DOHH2 (cell line): ENCODE data around the gene HOXA13.

ENCODE experiments used
- H3F3A ChIP-seq: fragments of 200-600 bp; sonication (generic), shearing (Covaris generic); 2 replicates; pipeline ENCODE4 v1.6.0; 2016; ENCODE audit warnings: antibody characterized with exemption, mild to moderate bottlenecking; ENCODE audit not compliant: control insufficient read depth, insufficient read depth
- H3K27ac ChIP-seq: fragments of 200-600 bp; sonication (generic); 2 replicates; pipeline ENCODE4 v1.5.1; 2014; ENCODE audit warnings: low read depth, mild to moderate bottlenecking, low read length, moderate library complexity
- H3K27me3 ChIP-seq: fragments of 200-600 bp; sonication (generic); 2 replicates; pipeline ENCODE4 v1.6.1; 2014; ENCODE audit warnings: mild to moderate bottlenecking, low read length, mixed read lengths; ENCODE audit not compliant: control insufficient read depth
- H3K36me3 ChIP-seq: fragments of 200-600 bp; sonication (generic); 2 replicates; pipeline ENCODE4 v1.6.1; 2014; ENCODE audit warnings: mild to moderate bottlenecking, low read length, moderate library complexity, mixed read lengths; ENCODE audit not compliant: control insufficient read depth
- H3K4me1 ChIP-seq: fragments of 200-600 bp; sonication (generic); 2 replicates; pipeline ENCODE4 v1.6.1; 2014; ENCODE audit warnings: mild to moderate bottlenecking, low read length, mixed read lengths; ENCODE audit not compliant: control insufficient read depth
- H3K4me2 ChIP-seq: fragments of 200-600 bp; sonication (generic); 2 replicates; pipeline ENCODE4 v1.6.0; 2014; ENCODE audit warnings: mild to moderate bottlenecking, low read length, moderate library complexity
- H3K4me3 ChIP-seq: fragments of 200-600 bp; sonication (generic); 2 replicates; pipeline ENCODE4 v1.5.1; 2014; ENCODE audit warnings: mild to moderate bottlenecking, low read length, mixed read lengths
- H3K79me2 ChIP-seq: fragments of 200-600 bp; sonication (generic); 2 replicates; pipeline ENCODE4 v1.6.1; 2014; ENCODE audit warnings: mild to moderate bottlenecking, low read length, mixed read lengths; ENCODE audit not compliant: control insufficient read depth
- H3K9me2 ChIP-seq: fragments of 200-600 bp; sonication (generic); replicated peaks from 2 replicates; pipeline ENCODE4 v1.6.1; 2014; ENCODE audit warnings: mild to moderate bottlenecking, low read length, mixed read lengths; ENCODE audit not compliant: control insufficient read depth
- H3K9me3 ChIP-seq: fragments of 200-600 bp; sonication (generic); 2 replicates; pipeline ENCODE4 v1.6.1; 2014; ENCODE audit warnings: antibody characterized with exemption, low read length, mixed read lengths; ENCODE audit not compliant: control insufficient read depth, insufficient read depth
- H4K20me1 ChIP-seq: fragments of 200-600 bp; sonication (generic); 2 replicates; pipeline ENCODE4 v1.6.0; 2014; ENCODE audit warnings: low read depth, mild to moderate bottlenecking, antibody characterized with exemption, low read length, moderate library complexity; ENCODE audit not compliant: control insufficient read depth, insufficient read depth
- EZH2phosphoT487 ChIP-seq: fragments of 200-600 bp; sonication (generic); IDR thresholded peaks from 2 replicates; pipeline ENCODE4 v1.6.1; 2017; ENCODE audit warnings: borderline replicate concordance, mild to moderate bottlenecking, antibody characterized with exemption, low read length, moderate library complexity, mixed read lengths
- TF ChIP-seq, protein P1 (sequence below): fragments of 200-600 bp; sonication (generic); IDR thresholded peaks from one replicate; pipeline ENCODE4 v1.5.1; 2014; ENCODE audit warnings: antibody characterized with exemption, mild to moderate bottlenecking, low read depth, low read length; ENCODE audit not compliant: poor library complexity, severe bottlenecking

The HOXA13 gene

DNA sequence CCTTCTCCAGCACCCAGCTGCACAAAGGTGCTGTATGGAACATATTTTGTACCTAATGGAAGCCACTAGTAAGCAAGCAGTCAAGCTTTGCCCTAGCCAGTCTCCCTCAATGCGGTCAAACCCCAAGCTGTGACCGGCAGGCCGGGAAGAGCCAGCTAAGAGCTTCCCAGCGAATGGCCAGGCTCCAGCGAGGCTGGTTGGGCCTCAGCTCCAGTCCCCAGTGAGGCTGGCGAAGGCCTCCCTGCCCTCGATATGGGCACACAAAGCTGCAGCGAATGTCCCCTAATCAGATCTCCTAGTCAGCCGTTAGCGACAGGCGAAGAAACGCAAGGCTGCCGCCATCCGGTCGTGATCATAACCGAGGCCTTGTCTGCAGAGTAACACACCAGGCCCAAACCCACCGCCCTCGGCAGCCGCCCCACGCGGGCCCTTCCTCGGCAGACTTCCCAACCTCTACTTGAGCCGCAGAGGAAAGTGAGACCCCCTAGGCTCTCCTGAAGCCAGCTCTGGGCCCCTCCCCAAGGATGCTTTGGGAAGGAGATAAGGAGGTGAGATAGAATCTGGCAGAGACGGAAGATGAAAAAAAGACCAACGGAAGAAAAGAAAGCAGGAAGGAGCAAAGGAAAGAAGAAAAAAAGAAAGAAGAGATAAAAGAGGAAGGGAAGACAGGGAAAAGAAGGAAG, 31.5 kb downstream of the HOXA13 start:
- no peaks in the 10 kb centered on the region for H3K9me3 ChIP-seq
- H3F3A ChIP-seq = peaks cover 10% of the 10 kb centered on the region
- H3K79me2 ChIP-seq = no peaks in the 10 kb centered on the region
- H3K9me2 ChIP-seq = no peaks in the 10 kb centered on the region
- peaks cover 90% of the 10 kb centered on the region for H3K27me3 ChIP-seq
- H4K20me1 ChIP-seq = peaks cover 5% of the 10 kb centered on the region; the same call in 1 of the 2 replicates
- H3K4me1 ChIP-seq = peaks cover 7% of the 10 kb centered on the region
- no peak overlapping the region for H3K4me3 ChIP-seq
- TF ChIP-seq EZH2phosphoT487 = no peak; the same call in 1 of the 2 replicates
- TF ChIP-seq, protein P1, sequence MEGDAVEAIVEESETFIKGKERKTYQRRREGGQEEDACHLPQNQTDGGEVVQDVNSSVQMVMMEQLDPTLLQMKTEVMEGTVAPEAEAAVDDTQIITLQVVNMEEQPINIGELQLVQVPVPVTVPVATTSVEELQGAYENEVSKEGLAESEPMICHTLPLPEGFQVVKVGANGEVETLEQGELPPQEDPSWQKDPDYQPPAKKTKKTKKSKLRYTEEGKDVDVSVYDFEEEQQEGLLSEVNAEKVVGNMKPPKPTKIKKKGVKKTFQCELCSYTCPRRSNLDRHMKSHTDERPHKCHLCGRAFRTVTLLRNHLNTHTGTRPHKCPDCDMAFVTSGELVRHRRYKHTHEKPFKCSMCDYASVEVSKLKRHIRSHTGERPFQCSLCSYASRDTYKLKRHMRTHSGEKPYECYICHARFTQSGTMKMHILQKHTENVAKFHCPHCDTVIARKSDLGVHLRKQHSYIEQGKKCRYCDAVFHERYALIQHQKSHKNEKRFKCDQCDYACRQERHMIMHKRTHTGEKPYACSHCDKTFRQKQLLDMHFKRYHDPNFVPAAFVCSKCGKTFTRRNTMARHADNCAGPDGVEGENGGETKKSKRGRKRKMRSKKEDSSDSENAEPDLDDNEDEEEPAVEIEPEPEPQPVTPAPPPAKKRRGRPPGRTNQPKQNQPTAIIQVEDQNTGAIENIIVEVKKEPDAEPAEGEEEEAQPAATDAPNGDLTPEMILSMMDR = no peak
- no peaks in the 10 kb centered on the region for H3K36me3 ChIP-seq
- no peak overlapping the region for H3K4me2 ChIP-seq
- no peak overlapping the region for H3K27ac ChIP-seq

DNA sequence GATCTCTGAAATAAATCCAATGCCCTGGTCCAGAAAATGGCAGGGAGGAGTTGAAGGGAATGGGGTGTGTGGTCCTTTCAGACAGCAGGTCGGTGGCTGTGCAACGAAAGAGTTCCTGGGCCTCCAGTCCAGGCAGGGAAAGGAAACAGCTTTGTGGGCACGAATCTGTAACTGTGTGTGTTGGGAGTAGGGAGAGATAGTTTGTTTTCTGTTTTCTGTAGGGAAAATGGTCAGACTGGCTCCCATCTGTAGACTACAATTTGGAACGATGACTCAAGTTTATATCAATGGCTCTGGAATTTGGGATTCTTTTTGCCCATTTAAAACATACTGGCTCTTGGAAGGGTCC, 32.0 kb downstream of the HOXA13 start:
- H3K9me2 ChIP-seq = no peaks in the 10 kb centered on the region
- no peaks in the 10 kb centered on the region for H3K9me3 ChIP-seq
- H3F3A ChIP-seq = peaks cover 10% of the 10 kb centered on the region
- no peak overlapping the region for H3K4me2 ChIP-seq
- no peaks in the 10 kb centered on the region for H3K36me3 ChIP-seq
- peaks cover 85% of the 10 kb centered on the region for H3K27me3 ChIP-seq
- peaks cover 5% of the 10 kb centered on the region; the same call in 1 of the 2 replicates for H4K20me1 ChIP-seq
- H3K27ac ChIP-seq = no peak overlapping the region
- no peaks in the 10 kb centered on the region for H3K79me2 ChIP-seq
- H3K4me1 ChIP-seq = peaks cover 2% of the 10 kb centered on the region
- TF ChIP-seq EZH2phosphoT487 = no peak
- TF ChIP-seq, protein P1 = no peak
- H3K4me3 ChIP-seq = no peak overlapping the region

DNA sequence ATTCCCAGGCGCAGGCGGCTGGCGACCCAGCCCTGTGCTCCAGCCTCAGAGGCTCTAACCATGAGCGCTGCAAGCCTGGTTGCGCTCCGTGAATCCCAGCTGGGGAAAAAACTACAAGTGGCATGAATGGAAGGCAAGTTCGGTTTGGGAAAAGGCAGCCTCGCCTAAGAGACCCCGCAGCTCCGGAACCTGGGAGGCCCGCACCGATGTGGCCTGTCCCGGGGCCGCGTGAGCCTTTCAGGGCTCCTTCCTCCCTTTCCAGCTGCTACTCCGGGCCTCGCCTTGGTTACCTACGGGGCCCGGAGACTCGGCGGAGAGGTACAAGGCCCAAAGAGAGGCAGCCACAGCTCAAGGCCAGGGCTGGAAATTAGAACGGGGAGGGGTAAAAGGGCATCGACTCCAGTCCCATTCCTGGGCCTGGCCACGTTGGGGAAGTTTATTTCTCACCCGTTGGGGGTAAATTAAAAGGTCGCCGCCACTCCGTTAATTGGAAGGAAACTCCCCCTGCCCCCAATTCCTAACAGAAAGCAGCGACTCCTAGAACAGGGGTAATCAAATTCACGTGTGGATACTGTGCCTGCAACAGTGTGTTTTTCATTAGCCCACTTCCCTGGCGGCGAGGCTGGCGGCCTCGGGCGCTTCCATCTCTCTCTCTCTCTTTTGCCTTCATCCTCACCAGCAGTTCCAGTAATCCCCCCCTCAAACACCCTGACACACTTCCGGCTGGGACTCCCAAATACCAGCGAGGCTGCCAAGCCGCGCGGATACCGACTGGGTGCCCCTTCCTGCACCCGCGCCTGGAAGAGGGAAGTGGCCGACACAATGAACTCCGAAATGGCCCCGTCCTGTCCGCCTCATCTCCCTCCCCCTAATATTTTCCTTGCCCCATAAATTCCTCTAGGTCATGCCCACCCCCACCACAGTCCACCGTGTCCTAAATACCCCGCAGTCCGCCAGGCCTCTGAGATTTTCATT, 33.1 kb downstream of the HOXA13 start:
- Histone ChIP-seq H3K9me2 (no peaks in the 10 kb centered on the region), H3K27ac (no peak overlapping the region), H3K36me3 (no peaks in the 10 kb centered on the region), H3K27me3 (peaks cover 77% of the 10 kb centered on the region), H3F3A (peaks cover 10% of the 10 kb centered on the region), H4K20me1 (peaks cover 5% of the 10 kb centered on the region; the same call in 1 of the 2 replicates), H3K4me2 (no peak overlapping the region), H3K9me3 (no peaks in the 10 kb centered on the region), H3K79me2 (no peaks in the 10 kb centered on the region), H3K4me3 (no peak overlapping the region), H3K4me1 (no peaks in the 10 kb centered on the region; the same call in 1 of the 2 replicates)
- TF ChIP-seq, protein P1 = no peak
- TF ChIP-seq EZH2phosphoT487 = no peak
